Activated CD8-positive, alpha-beta T cell treated with anti-CD3 and anti-CD28 coated beads, Interleukin-2, amount 10 ng/mL, durations not matched to agents 7 days and 5 days (primary cell): ENCODE measurements around the gene COL6A1. TPM values are rescaled to one million over a fixed set of nuclear protein-coding genes. Genes with fewer than 3 reads are reported as not detected.

ENCODE experiments used
- ATAC-seq: fragments of 150-1000 bp; cut with Tn5 transposase; one replicate; pipeline ENCODE4 v1.10.0; 2021; ENCODE audit warnings: moderate library complexity
- CTCF ChIA-PET: fragments of 350-600 bp; sonication (Branson Sonifier 250); formaldehyde crosslinking; loops from one replicate; lab custom pipeline; 2021; ENCODE audit warnings: antibody characterized with exemption; lab: Charles Lee
- POLR2A ChIA-PET: fragments of 350-600 bp; sonication (Branson Sonifier 250); formaldehyde crosslinking; loops from one replicate; lab custom pipeline; 2021; ENCODE audit warnings: antibody characterized with exemption; lab: Charles Lee
- DNase-seq: peaks from one replicate; pipeline ENCODE4 v3.0.0-alpha.2; 2020
- H3K27ac Mint-ChIP-seq: one replicate; pipeline ENCODE4 v1.8.0; 2021; ENCODE audit warnings: mild to moderate bottlenecking, mixed read lengths
- H3K27me3 Mint-ChIP-seq: one replicate; pipeline ENCODE4 v1.8.0; 2021; ENCODE audit warnings: low read depth, mixed read lengths
- H3K36me3 Mint-ChIP-seq: one replicate; pipeline ENCODE4 v1.8.0; 2021; ENCODE audit warnings: low read depth, mixed read lengths
- H3K4me1 Mint-ChIP-seq: one replicate; pipeline ENCODE4 v1.8.0; 2021; ENCODE audit warnings: low read depth, mixed read lengths
- H3K4me3 Mint-ChIP-seq: one replicate; pipeline ENCODE4 v1.8.0; 2021; ENCODE audit warnings: mild to moderate bottlenecking, mixed read lengths
- H3K9me3 Mint-ChIP-seq: one replicate; pipeline ENCODE4 v1.8.0; 2022; ENCODE audit warnings: mixed read lengths; ENCODE audit not compliant: insufficient read depth
- total RNA-seq, 2 experiments: library from RNA; stranded (reverse); gene quantifications; one replicate each; pipeline ENCODE4 v1.2.3, GENCODE V29; 2021

Gene COL6A1
- total RNA-seq, 2 experiments from 2014 or later = 0.26 to 0.42 TPM

- ChIA-PET CTCF (no interaction called here), POLR2A (no interaction called here)
- no peak overlapping the region for H3K4me3 Mint-ChIP-seq
- no peaks in the 10 kb centered on the region for H3K4me1 Mint-ChIP-seq
- peaks cover 22% of the 10 kb centered on the region for H3K27me3 Mint-ChIP-seq
- H3K9me3 Mint-ChIP-seq = peaks cover 3% of the 10 kb centered on the region
- ATAC-seq (no peak), DNase-seq (no peak)
- no peaks in the 10 kb centered on the region for H3K36me3 Mint-ChIP-seq
- no peak overlapping the region for H3K27ac Mint-ChIP-seq
Observed at GRCh38 chr21:46009951-46010705, 28.6 kb downstream of the COL6A1 start.

GRCh38 chr21:46011267-46011967 lies 29.8 kb downstream of the COL6A1 start:
- Mint-ChIP-seq H3K4me1 (no peaks in the 10 kb centered on the region), H3K9me3 (peaks cover 3% of the 10 kb centered on the region), H3K4me3 (no peak overlapping the region), H3K36me3 (no peaks in the 10 kb centered on the region), H3K27me3 (peaks cover 30% of the 10 kb centered on the region), H3K27ac (no peak overlapping the region)
- ATAC-seq (no peak), DNase-seq (no peak)
- POLR2A ChIA-PET = no interaction called here
- CTCF ChIA-PET = no interaction called here

DNA sequence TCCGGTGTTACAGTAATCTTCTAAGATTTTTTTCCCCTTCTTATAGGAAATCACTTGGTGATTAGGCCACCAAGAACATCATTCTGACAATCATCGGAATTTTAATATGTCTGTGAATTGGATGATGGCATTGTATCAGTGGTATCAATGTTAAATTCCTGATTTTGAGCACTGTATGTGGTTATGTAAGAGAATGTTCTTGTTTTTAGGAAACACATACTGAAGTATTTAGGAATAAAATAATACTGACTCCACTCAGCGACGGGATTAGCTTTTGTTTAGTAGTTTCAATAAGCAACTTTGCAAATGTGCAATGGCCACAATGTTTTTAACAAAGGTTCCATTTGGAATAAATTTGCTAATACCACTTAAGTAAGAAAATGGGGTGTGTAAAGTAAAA lies 30.6 kb downstream of the COL6A1 start:
- no peak overlapping the region for H3K4me3 Mint-ChIP-seq
- no peaks in the 10 kb centered on the region for H3K36me3 Mint-ChIP-seq
- H3K9me3 Mint-ChIP-seq = peaks cover 3% of the 10 kb centered on the region
- ChIA-PET CTCF (no interaction called here), POLR2A (no interaction called here)
- no peaks in the 10 kb centered on the region for H3K4me1 Mint-ChIP-seq
- H3K27ac Mint-ChIP-seq = no peak overlapping the region
- H3K27me3 Mint-ChIP-seq = peaks cover 34% of the 10 kb centered on the region
- DNase-seq (no peak), ATAC-seq (no peak)

DNA sequence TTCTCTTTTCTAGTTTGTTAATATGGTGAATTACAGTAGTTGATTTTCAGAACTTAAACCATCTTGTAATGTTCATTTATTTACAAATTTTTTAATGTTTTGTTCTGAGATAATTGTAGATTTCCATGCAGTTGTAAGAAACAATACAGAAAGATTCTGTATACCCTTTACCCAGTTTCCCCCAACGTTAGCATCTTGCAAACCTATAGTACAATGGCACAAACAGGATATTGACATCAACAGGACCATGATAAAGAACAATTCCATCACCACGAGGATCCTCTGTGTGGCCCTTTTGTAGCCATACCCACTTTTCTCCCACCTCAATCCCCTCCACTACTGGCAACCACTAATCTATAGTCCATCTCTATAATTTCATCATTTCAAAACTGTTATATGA lies 33.3 kb downstream of the COL6A1 start:
- DNase-seq (no peak), ATAC-seq (no peak)
- H3K4me1 Mint-ChIP-seq = no peaks in the 10 kb centered on the region
- no peak overlapping the region for H3K4me3 Mint-ChIP-seq
- CTCF ChIA-PET = no interaction called here
- H3K27ac Mint-ChIP-seq = no peak overlapping the region
- peaks cover 36% of the 10 kb centered on the region for H3K27me3 Mint-ChIP-seq
- H3K36me3 Mint-ChIP-seq = no peaks in the 10 kb centered on the region
- POLR2A ChIA-PET = no interaction called here
- H3K9me3 Mint-ChIP-seq = no peaks in the 10 kb centered on the region

DNA sequence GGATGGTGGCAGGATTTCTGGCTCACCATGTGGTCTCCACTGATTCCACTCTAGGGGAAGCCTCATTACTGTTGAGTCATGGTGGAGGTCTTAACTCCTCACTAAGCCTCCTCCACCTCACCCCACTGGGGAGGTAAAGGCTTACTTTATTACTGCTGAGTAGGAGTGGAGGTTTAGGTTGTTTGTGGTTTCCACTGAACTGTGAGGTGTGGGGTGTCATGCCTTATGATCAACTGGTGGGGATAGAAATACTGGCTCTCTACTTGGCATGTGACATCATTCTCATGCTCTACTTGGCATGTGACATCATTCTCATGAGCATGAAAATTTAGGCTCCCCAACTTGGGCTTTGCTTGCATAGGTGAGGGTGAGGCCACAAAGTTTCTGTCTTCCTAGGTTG lies 35.6 kb downstream of the COL6A1 start:
- POLR2A ChIA-PET = no interaction called here
- Mint-ChIP-seq H3K27ac (no peak overlapping the region), H3K36me3 (no peaks in the 10 kb centered on the region), H3K4me3 (no peak overlapping the region), H3K9me3 (no peaks in the 10 kb centered on the region), H3K27me3 (peaks cover 38% of the 10 kb centered on the region), H3K4me1 (no peaks in the 10 kb centered on the region)
- CTCF ChIA-PET = no interaction called here
- DNase-seq (no peak), ATAC-seq (no peak)

DNA sequence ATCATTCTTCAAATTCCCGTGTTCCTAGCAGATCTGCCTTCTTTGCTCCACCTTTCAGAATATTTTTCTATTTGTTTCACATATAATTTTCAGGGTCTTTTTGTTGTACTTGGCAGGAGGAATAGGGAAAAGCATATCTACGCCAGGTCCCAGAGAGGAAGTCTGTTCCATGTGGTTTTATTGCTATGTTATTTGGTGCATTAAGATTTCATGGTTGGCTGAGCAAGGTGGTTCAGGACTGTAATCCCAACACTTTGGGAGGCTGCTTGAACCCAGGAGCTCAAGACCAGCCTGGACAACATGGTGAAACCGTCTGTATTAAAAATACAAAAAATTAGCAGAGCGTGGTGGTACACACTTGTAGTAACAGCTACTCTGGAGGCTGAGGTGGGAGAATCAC lies 36.1 kb downstream of the COL6A1 start:
- Mint-ChIP-seq H3K9me3 (no peaks in the 10 kb centered on the region), H3K4me1 (no peaks in the 10 kb centered on the region), H3K27ac (no peak overlapping the region), H3K4me3 (no peak overlapping the region), H3K27me3 (peaks cover 34% of the 10 kb centered on the region), H3K36me3 (no peaks in the 10 kb centered on the region)
- ATAC-seq (no peak), DNase-seq (no peak)
- ChIA-PET CTCF (no interaction called here), POLR2A (no interaction called here)

GRCh38 chr21:46018615-46019014 lies 37.0 kb downstream of the COL6A1 start:
- no peak overlapping the region for H3K4me3 Mint-ChIP-seq
- no peaks in the 10 kb centered on the region for H3K9me3 Mint-ChIP-seq
- H3K4me1 Mint-ChIP-seq = no peaks in the 10 kb centered on the region
- ChIA-PET CTCF (no interaction called here), POLR2A (no interaction called here)
- ATAC-seq = no peak
- peaks cover 27% of the 10 kb centered on the region for H3K27me3 Mint-ChIP-seq
- no peak for DNase-seq
- no peaks in the 10 kb centered on the region for H3K36me3 Mint-ChIP-seq
- no peak overlapping the region for H3K27ac Mint-ChIP-seq

- H3K9me3 Mint-ChIP-seq = no peaks in the 10 kb centered on the region
- POLR2A ChIA-PET = no interaction called here
- H3K4me3 Mint-ChIP-seq = no peak overlapping the region
- CTCF ChIA-PET = no interaction called here
- no peaks in the 10 kb centered on the region for H3K4me1 Mint-ChIP-seq
- H3K27me3 Mint-ChIP-seq = peaks cover 23% of the 10 kb centered on the region
- DNase-seq (no peak), ATAC-seq (no peak)
- H3K36me3 Mint-ChIP-seq = no peaks in the 10 kb centered on the region
- no peak overlapping the region for H3K27ac Mint-ChIP-seq
Observed at GRCh38 chr21:46020581-46020980, 39.0 kb downstream of the COL6A1 start.

GRCh38 chr21:46021398-46021797 lies 39.8 kb downstream of the COL6A1 start:
- H3K4me3 Mint-ChIP-seq = no peak overlapping the region
- peaks cover 17% of the 10 kb centered on the region for H3K27me3 Mint-ChIP-seq
- DNase-seq (no peak), ATAC-seq (no peak)
- no peaks in the 10 kb centered on the region for H3K36me3 Mint-ChIP-seq
- ChIA-PET POLR2A (no interaction called here), CTCF (no interaction called here)
- H3K4me1 Mint-ChIP-seq = no peaks in the 10 kb centered on the region
- no peak overlapping the region for H3K27ac Mint-ChIP-seq
- H3K9me3 Mint-ChIP-seq = no peaks in the 10 kb centered on the region

GRCh38 chr21:46021978-46022544 lies 40.5 kb downstream of the COL6A1 start:
- DNase-seq = no peak
- POLR2A ChIA-PET = no interaction called here

DNA sequence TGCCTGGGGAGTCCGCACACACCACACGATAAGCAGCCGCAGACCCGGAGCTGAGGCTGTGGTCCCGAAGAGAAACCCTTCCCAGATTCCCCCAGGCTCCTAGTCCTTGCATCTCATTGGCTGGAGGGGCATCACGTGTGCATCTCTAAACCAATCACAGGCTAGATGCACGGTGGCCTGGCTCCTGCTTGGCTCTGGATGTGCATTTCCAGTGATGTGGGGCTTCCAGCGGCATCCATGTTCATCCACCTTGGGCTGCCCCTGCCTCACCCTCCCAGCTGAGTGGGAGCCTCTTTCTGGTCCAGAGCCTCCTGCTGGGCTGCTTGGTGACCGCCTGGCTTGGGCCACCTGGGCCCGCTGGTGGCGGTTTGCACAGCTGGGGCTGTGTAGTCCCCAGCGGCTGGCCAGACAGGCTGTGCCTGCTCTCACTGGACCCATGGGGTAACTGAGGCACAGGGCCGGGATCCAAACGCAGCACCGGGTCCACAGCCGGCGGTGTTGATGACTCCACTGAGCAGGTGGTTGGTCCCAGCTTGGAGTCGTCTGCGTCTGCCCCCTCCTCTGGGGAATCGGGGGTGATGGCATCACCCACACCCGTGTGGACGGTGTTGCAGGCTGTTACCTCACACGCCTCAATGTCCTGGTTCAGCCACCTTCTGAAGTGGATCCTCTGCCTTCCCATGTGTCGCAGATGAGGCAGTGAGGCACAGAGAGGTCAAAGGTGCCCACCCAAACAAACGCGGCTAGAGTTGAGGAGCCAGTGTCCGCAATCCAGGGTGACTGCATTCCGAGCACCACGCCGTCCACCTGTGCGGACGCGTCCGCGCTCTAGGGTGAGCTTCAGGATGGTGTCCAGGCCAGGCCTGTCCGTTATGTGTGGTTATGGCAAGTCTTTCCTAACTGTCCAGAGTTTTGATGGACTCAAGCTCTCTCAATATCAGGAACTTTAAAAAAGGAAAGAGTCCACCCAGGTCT lies 41.3 kb downstream of the COL6A1 start:
- Mint-ChIP-seq H3K27ac (no peak overlapping the region), H3K27me3 (peaks cover 16% of the 10 kb centered on the region), H3K9me3 (no peaks in the 10 kb centered on the region), H3K36me3 (no peaks in the 10 kb centered on the region), H3K4me1 (no peaks in the 10 kb centered on the region), H3K4me3 (no peak overlapping the region)
- CTCF ChIA-PET = no interaction called here
- ATAC-seq (no peak), DNase-seq (no peak)
- POLR2A ChIA-PET = no interaction called here

More at GRCh38 chr21:46021978-46022544, 40.5 kb downstream of the COL6A1 start:
- no peaks in the 10 kb centered on the region for H3K4me1 Mint-ChIP-seq
- CTCF ChIA-PET = no interaction called here
- peaks cover 16% of the 10 kb centered on the region for H3K27me3 Mint-ChIP-seq
- no peak overlapping the region for H3K4me3 Mint-ChIP-seq
- no peak for ATAC-seq
- H3K9me3 Mint-ChIP-seq = no peaks in the 10 kb centered on the region
- no peaks in the 10 kb centered on the region for H3K36me3 Mint-ChIP-seq
- H3K27ac Mint-ChIP-seq = no peak overlapping the region
